ENCODE results near the gene ACIN1.

DNA sequence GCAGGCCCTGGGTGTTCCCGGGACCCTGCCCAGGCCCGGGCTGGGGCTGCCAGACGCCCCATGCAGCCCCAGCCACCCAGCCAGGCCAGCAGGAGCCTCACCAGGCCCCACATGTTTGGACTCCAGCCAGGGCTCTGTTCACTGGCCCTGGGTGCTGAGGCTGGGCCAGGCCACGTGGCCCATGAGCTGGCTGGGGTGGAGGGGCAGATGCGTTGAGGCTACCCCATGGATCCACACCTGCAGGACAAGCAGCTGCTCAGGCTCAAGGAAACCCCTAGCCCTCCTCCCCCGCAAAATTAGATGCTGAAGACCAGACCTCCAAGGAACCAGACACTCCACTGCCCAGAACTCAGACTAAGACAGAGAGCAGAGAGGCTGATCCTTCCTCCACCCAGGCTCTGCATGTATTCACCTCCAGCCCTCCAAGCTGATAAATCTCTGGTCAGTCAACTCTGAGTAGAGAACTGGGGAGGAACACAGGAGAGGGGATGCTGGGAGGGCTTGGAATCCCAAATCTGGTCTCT is 39.3 kb downstream of the ACIN1 start:
- TF ChIP-seq, protein P1, sequence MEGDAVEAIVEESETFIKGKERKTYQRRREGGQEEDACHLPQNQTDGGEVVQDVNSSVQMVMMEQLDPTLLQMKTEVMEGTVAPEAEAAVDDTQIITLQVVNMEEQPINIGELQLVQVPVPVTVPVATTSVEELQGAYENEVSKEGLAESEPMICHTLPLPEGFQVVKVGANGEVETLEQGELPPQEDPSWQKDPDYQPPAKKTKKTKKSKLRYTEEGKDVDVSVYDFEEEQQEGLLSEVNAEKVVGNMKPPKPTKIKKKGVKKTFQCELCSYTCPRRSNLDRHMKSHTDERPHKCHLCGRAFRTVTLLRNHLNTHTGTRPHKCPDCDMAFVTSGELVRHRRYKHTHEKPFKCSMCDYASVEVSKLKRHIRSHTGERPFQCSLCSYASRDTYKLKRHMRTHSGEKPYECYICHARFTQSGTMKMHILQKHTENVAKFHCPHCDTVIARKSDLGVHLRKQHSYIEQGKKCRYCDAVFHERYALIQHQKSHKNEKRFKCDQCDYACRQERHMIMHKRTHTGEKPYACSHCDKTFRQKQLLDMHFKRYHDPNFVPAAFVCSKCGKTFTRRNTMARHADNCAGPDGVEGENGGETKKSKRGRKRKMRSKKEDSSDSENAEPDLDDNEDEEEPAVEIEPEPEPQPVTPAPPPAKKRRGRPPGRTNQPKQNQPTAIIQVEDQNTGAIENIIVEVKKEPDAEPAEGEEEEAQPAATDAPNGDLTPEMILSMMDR (IDR thresholded peaks at IDR 0.05; ENCODE audit: insufficient read depth, low read length, poor library complexity, severe bottlenecking), result no peak
- no peak for TF ChIP-seq EZH2phosphoT487 (conservative IDR thresholded peaks at IDR 0.05; ENCODE audit: low read length)
